Measurements from ENCODE around the gene DDTL.

Gene DDTL

DNA sequence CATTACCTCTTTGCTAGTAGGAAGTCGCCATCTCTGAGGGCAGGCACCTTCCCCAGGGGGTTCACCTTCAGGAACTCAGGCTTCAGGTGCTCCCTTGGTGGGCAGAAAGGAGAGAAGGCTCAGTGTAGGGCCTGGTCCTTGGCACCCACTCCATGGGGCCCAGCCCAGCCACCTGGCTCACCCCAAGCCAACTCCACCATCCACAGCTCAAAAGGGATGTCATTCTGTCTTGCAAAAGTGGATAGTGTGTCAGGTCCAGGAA, 41.3 kb downstream of the DDTL start:
- no peak for DNase-seq (ENCODE audit: low spot score)
- H3K4me3 ChIP-seq = no peak overlapping the region
- TF ChIP-seq CTCF (IDR thresholded peaks at IDR 0.05) = no peak
- H3K27ac ChIP-seq = no peak overlapping the region

DNA sequence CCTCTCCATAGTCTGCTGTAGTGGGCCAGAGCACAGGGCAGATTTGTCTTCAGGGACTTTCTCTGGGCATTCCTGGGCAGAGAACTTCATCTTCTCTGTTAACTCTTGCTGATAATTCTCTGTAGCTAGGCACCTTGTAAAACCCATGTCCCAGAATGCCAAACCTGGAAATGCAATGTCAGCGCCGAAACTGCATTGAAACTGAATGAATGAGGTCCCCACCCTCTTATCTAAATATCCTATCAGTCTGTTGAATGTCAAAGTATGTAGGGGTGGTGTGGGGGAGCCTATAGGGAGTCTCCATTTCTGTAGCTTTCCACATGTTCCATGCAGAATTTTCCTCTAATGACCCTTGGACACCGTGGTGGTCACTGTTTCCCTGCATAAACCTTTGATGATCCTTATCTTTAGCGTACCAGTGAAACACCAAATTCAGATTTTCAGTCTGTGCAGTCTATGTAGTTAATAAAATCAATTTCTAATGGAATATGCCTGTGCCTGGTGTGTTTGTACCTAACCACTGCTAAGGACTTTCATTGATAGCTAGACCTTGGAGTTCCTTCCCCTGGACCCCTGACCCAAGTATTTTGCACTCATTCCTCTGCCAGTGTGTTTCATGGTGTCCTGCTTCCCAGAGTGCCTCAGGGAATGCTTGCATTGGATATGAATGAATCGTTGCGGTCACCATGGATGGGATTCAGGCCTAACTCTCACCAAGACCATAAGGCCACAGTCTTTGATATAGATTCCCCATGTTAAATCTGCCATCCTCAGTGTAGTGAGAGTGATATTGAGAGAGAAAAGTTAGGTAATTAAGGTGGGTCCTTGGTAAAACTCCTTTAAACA, 41.9 kb downstream of the DDTL start:
- no peak for DNase-seq (ENCODE audit: low spot score)
- no peak overlapping the region for H3K27ac ChIP-seq
- TF ChIP-seq CTCF (IDR thresholded peaks at IDR 0.05) = no peak

GRCh38 chr22:24009227-24010017, 42.7 kb downstream of the DDTL start:
- no peak overlapping the region for H3K27ac ChIP-seq
- no peak overlapping the region for H3K4me3 ChIP-seq
- TF ChIP-seq CTCF (IDR thresholded peaks at IDR 0.05) = no peak
- no peak for DNase-seq (ENCODE audit: low spot score)

More for the DNA sequence above, 41.9 kb downstream of the DDTL start:
- no peak overlapping the region for H3K4me3 ChIP-seq

DNA sequence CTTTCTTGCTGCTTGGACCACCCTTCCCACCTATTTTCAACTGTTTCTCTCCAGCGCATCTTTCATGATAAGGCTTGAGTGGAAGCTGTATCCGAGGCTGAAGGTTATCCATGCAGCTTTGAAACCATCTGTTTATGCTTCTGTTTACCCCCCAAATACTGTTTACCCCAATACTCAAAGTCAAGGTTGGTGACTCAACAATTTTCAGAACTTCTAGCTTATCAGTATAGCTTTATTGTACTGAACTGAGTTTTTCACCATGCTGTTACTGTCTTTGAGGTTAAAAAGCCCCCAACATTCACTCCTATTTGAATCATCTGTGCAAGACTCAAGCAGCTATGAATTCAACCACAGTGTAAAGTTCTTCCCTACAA, 43.3 kb downstream of the DDTL start:
- TF ChIP-seq CTCF (IDR thresholded peaks at IDR 0.05) = no peak
- H3K27ac ChIP-seq = no peak overlapping the region
- no peak for DNase-seq (ENCODE audit: low spot score)
- H3K4me3 ChIP-seq = no peak overlapping the region

- no peak for TF ChIP-seq CTCF (IDR thresholded peaks at IDR 0.05)
- Histone ChIP-seq H3K27ac (peak overlapping the region; percentile 31 to 82), H3K4me3 (peak overlapping the region; percentile 87)
- no peak for DNase-seq (ENCODE audit: low spot score)
Measured at GRCh38 chr22:24011735-24012068, 45.0 kb downstream of the DDTL start.

- no peak overlapping the region for H3K27ac ChIP-seq
- no peak for DNase-seq (ENCODE audit: low spot score)
- TF ChIP-seq CTCF (IDR thresholded peaks at IDR 0.05) = no peak
- no peak overlapping the region for H3K4me3 ChIP-seq
Measured at GRCh38 chr22:24016156-24016555, 49.5 kb downstream of the DDTL start.

GRCh38 chr22:24021304-24021703, 54.6 kb downstream of the DDTL start:
- no peak for TF ChIP-seq CTCF (IDR thresholded peaks at IDR 0.05)
- Histone ChIP-seq H3K4me3 (no peak overlapping the region), H3K27ac (no peak overlapping the region)
- no peak for DNase-seq (ENCODE audit: low spot score)
